HG03442 (cell line): ENCODE measurements around the gene APBB2.

Experiments used
- ATAC-seq: cut with Tn5 transposase; IDR thresholded peaks from one replicate; pipeline ENCODE4 v1.9.1; 2021; ENCODE audit warnings: mild to moderate bottlenecking, moderate library complexity; ENCODE audit not compliant: unreplicated experiment

APBB2 gene

DNA sequence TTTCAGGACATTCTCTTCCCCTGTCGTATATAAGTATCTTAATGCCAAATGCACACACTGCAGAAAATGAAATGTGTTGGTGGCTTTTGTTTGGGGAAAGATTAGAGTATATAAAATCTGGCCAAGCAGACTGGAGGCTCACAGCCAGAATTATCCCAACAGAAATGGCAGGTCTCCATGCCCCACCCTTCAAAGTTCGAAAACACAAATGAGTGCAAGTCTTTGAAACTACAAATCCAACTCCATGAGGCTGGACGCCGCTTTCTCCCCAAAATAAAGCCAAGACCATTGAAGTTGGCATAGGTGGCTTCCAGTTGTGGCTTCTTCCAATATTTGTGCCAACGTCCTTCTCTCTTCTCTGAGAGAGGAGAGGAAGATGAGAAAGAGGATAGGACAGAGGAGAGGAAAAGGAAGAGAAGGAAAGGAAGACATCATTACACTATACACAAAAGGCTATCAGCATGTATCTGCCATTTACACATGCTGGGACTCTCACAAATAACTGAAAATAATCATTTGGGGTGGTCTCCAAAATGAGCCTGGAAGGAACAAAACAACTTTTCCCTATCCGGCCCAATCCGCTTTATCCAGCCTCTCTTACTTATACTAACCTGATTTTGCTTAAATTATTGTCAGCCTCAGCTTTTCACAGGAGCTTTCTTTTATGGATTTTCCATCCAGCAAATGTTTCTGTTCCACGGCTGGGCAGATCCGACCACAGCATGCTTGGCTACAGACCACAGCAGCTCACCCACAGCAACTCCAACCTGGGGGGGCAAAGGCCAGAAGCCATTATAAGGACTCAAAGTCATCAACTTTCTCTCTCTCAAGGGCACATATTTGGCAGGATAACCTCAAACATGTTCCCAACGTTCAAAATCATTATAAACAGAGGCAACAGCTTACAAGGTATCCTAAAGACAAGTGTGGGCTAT lies 71.7 kb downstream of the APBB2 start:
- no peak for ATAC-seq

DNA sequence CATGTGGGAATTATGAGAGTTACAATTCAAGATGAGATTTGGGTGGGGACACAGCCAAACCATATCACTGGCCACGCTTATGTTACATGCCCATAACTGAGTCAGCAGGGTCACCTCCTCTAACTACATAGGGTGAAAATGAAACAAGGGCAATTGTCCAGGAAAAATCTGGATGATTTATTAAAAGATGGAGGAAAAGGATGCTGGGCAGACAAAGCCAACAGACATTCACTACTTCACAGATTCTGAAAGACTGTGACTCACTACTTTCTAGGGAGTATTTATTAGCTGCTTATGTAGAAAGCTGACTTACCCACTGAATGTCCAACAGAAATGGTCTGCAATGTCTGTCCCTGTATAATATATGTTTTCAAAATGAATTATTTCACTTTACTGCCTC lies 72.4 kb downstream of the APBB2 start:
- ATAC-seq: no peak

DNA sequence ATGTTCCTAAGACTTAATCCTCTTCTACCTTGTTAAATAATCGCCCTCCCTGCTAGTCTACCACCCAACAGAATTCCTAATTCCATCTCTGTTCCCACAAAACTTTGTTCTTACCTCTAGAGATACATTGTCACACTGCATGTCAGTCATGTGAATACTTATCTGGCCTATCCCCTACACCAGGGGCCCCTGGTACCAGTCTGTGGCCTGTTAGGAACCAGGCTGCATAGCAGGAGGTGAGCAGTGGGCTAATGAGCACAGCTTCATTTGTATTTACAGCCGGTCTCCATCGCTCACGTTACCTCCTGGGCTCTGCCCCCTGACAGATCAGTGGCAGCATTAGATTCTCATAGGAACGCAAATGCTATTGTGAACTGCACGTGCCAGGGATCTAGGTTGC lies 73.9 kb downstream of the APBB2 start:
- ATAC-seq: no peak

DNA sequence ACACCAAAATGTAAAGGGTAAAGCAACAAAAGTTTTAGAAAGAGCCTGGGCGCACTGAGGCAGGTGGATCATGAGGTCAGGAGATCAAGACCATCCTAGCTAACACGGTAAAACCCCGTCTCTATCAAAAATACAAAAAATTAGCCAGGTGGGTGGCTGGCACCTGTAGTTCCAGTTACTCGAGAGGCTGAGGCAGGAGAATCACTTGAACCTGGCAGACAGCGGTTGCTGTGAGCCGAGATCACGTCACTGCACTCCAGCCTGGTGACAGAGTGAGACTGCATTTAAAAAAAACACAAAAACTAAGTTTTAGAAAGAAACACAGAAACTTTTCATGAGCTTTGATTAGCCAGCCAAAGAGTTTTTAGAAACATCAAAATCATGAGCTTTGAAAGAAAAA lies 76.5 kb downstream of the APBB2 start:
- ATAC-seq: no peak

DNA sequence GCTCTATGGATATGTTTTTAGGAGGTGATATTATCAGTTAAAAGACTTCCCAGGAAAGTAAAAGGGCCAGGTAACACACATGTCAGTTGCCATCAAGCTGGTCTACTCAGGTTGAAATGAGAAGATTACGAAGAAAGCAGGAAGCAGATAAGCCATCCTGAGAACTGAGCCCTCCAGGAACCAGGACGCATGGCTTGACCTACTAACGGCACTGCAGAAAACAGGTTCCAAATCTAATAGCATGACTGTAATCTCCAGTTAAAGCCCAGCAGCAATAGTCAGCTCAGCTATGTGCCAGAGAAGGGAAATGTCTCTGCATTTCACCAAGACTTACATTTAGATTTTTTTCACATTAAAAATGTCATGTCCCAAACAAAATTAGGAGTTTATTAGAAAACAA lies 77.9 kb downstream of the APBB2 start:
- ATAC-seq: no peak

DNA sequence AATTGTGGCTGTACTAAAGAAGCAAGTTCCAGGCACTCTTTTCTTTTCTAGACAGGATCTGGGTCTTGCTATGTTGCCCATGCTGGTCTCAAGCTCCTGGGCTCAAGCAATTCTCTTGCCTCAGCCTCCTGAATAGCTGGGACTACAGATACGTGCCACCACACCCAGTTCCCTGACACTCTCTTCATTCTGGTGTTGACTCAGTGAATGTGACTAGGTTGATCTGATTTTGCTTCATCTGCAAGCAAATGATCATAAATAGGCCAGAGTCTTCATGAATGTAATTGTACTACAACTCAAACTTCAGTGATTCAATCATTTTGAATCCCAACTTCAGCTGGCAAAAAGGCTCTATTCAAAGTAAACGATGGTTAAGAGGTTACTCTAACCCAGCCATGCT lies 78.5 kb downstream of the APBB2 start:
- ATAC-seq: no peak

DNA sequence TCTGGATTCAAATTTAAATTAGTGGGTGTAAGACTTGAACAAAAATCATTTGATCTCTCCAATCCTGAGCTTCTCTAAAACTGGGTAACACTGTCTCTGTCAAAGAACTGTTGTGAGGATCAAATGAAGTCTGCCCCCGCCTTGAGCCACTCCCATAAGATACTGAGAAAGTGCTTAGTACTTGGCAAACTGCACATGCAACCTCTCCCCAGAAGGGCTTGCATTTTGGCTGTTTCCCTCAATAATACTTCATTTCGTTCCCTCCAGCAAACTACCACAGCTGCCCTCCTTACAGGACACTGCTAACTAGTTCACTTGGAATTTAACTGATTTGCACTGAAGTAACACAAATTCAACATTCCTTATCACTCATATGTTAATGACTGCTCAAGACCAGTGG lies 79.8 kb downstream of the APBB2 start:
- ATAC-seq: no peak

DNA sequence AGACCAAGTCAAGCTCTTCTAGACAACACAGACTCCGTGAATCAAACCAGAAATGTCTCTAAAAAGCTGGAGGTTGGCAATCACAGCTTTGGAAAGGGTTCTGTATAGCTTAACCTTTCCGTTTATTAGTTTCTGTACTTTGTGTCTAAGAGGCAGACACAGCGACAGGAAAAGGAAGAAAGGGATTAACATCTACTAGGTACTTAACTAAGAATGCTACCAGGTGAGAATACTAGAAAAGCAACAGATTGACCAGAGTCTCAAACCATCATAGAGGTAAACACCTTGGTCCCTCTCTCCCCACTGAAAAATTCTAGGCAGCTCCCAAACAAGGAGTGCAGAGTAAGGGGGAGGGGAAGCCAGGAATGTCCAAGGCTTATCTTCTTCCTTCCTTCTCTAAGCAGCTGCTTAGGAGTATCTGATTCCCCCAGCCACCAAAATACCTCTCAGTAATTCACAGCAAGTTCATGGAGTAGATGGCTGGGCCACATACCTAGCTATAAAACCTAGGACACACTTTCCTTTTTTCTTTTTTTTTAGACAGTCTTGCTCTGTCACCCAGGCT lies 80.8 kb downstream of the APBB2 start:
- ATAC-seq: no peak

DNA sequence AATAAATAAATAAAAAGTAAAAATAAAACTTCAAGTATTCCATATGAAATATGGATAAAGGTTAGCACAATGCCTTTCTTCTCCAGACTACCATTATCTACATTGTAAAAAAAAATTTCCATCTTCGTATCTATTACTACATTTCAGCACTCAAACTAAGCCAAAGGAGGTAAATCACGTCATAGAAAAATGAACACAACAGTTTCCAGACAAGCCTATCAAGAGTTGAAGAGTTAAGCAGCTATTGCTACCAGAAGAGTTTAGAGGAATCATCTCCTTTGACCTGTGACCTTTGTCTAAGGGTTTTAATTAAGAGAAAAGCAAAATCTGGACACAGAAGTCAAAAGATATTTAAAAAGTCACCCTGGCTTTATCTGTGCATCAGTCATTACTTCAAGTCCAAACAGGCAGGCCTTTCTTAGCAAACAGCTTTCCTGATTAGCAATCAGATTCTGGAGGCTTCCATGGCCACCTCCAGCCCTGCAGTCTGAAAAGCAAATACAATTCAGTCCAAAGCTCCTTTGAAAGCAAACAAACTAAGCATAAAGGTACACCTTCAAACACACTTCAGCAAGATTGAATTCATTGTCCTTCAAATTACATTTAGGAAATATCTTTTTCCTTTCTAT lies 82.2 kb downstream of the APBB2 start:
- no peak for ATAC-seq

DNA sequence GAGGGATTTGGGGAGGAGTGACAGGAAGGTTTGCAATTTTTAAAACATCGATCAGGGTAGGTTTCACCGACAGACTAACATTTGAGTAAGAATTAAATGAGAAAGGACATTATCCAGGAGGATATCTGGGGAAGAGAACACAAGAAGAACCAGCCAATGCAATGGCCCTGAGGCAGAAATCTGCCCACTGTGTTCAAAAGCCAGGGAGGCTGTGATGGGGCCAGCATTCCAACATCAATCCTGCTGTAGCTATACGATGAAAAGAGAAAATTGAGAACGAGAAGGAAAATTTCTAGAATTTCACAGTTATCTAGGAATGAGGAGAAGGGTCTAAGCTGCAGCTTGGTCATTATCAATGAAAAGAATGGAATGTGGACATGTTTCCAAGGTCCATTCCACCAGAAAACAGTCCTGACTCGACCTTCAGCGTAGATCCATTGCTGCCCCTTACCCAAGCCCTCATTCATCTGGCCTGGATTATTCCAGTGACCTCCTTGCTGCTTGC lies 84.4 kb downstream of the APBB2 start:
- no peak for ATAC-seq

DNA sequence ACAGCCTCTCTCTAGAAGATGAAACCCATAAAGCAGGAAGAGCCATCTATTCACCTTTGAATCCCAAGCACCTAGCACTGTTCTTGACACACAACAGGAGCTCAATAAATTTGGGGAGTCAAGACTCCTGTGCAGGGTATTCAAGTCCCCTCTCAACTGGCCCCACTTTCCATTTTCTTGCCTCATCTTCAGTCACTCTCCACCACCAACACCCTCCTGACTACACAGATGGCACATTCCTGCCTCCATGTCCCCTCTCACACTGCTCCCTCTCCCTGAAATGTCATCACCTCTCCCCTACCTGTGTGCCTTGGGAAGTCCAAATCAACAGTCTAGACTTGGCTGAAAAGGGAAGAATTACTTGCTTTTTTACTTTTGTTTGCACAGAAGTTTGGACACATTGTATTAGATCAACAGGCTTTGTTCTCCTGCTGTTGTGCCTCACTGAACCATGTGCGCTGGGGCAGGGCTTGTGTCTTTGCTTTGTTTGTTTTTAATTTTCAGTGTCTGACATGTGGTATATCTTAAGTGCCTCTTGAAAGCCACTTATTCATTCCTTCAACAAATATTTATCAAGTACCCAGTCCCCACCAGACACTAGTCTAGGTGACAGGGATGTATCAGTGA lies 85.1 kb downstream of the APBB2 start:
- no peak for ATAC-seq

DNA sequence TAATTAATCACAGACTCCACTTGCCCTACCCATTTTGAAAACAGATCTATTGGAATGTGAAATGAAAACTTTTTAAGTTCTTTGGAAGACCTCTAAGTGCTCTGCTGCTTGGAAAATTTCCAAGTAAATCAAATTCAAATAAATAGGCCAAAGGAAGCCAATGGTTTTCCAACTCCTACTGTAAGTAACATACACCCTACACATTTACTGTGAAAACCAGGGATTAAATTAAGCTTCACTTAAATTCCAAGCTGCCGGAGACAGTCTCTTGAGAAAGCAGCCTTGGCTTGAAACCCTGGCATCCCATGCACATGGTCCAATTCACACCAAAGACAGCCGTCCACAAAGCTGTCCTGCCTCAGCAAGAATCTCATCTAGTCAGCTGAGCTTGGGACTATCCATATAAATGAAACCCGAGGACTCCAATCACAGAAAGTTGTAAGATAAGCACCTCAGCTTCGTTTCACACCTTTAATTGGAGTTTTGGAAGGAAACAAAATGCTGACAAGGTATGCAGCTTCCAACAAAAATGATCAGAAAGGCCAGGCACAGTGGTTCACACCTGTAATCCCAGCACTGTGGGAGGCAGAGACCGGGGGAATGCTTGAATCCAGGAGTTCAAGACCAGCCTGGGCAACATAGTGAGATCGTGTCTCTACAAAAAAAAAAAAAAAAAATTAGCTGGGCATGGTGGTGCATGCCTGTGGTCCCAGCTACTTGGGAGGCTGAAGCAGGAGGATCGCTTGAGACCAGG lies 88.6 kb downstream of the APBB2 start:
- no peak for ATAC-seq

DNA sequence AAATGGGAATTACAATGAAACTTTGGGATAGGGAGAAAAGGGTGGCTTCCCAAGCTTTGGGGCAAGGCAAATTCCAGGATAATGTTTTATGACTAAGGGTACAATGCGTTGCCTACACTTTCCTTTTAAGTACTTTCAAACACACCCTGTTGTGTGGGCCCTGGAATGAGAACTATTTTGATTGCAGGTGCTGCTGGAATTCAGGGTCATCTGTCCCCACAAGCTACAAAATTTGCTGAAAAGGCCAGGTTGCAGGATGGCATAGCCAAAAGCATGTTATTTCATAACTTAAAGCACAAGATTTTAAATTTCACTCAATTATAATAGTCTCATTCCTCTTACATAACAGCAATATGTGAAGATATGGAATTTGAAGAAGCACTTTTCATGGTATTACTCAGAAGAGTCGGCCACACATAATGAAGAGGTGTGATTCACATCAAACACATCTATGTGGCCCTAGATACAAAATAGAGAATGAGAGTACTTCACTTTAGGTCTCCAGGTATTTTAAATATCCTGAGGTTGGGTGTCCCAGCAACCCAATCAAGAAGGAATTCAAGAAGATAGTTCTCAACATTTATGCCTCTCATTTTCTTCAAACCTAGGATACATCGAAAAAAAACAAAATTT lies 89.3 kb downstream of the APBB2 start:
- ATAC-seq: no peak

DNA sequence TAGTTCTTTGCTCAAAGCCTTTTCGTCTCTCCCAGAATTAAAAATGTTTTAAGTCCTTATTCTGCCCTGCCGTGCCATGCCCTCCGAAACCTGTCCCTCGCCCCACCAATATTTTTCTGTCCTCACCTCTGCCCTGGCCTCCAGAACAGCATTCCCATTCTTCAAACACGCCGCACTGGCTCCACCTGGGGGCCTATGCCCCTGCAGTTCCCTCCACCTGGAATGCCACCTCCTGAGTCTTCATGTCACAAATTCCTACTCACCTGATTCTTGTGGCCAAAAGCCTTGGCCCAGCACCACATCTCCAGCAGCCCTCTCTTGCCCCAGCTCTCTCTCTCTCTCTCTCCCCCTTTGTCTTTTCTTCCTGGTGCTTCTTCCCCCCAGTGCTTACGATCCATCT lies 91.6 kb downstream of the APBB2 start:
- no peak for ATAC-seq

DNA sequence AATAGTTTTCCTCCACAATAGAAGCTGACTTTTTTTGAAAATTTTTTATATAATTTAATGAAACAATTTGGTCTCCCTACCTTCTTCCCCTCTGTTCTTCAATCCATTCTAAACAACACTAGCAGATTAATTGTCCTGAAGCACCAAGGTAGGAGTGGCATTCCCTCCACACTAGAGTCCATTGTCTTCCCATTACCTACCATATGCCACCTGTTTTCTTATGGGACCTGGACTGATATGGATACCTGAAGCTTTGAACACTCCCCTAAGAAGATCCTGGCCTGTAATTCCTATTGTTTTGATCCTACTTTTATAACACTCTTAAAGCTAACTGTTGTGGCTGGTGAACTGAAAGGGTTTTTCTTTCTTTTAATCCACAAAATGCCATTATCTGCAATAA lies 92.0 kb downstream of the APBB2 start:
- ATAC-seq: no peak

DNA sequence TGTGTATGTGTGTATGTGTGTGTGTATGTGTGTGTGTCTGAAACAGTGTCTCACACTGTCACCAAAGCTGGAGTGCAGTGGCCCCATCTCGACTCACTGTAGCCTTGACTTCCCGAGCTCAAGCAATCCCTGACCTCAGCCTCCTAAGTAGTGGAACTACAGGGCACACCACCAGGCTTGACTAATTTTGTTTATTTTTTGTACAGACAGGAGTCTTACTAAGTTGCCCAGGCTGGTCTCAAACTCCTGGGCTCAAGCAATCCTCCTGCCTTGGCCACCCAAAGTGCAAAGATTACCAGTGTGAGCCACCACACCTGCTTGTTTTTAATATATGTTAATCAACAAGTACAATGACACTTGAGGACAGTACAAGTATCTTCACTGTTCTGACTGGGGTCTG lies 92.4 kb downstream of the APBB2 start:
- no peak for ATAC-seq

DNA sequence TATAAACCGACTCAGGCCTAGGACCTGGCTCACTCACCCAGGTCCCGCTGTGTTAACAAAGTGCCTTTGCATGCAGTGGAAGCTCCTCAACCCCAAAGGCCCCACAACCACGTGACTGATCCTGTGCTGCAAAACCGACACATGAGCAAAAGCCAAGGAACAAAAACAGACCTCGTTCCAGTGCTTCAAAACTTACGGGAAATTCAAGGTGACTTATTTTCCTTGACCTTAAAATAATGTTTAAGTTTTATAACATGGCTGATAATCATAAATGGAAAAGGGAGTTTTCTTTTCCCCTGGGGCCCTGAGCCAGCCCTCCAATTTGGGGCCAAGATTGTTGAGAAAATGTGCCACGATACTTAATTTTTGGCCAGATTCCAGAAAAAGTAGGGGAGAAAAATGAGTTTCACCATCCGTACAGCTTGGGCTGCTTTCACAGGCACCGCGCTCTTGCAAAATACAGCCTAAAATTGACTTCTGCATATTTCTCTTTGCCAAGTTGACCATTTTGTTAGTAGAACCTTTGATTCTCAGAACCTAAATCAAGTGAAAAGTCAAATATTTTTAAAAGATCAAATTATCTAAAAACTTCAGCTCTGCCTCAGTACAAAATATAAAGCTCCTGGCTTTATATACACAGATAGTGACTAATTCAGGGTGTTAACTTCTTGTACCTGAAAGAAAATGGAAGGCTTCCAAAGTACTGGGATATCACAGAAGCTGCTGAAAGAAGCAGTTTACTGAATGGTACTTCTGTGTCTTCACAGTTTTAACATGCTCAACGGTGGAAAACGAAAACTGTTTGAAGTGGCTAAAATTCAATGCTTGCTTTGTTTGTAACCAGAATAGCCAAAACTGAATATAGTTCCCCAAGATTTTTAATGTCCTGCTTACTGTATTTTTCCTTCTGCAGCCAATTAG lies 93.8 kb downstream of the APBB2 start:
- no peak for ATAC-seq

DNA sequence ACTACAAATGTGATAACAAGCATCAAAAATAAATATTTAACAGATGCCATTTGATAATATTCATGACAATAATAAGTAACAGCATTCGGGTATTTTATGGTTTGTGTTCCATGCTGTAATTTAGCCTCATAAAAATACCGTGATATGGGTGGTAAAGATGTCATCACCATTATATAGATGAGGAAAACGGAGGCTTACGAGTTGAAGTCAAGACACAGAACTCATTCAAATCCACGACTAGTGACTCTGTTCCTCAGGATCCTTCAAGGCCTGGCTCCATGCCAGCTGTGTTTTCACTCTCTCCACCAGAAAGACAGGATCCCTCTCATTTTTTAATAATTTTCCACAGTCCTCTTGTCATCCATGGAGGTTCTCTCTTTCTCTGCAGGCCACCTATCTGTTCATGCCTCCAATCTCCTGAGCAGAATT lies 94.5 kb downstream of the APBB2 start:
- no peak for ATAC-seq

DNA sequence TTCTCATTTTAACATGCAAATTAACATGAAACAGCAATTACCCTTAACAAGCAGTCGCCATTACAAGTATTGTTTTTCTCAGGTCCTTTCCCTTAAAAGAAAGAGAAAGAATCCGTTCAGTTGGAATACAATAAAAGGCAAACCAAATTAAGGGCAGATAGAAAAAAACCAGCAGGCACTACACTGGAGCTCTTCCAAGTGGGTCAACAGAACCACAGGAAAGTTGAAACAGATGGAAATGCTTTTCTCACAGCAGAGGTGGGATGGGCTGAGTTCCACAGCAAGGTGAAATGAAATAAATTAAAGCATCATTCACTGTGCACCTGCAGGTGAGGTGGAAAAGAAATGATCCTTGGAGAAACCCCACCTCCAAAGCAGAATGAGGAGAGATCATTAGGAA lies 102.6 kb downstream of the APBB2 start:
- no peak for ATAC-seq
